ENCODE measurements around the gene ADPRM. TPM values are rescaled to one million over a fixed set of nuclear protein-coding genes. Genes with fewer than 3 reads are reported as not detected.
A peak's percentile ranks its signal among the peaks of the same experiment; 100 is the strongest.

ADPRM gene
- total and polyA plus RNA-seq, 12 donors, result 3.5 to 7.3 (median 4.6) TPM

DNA sequence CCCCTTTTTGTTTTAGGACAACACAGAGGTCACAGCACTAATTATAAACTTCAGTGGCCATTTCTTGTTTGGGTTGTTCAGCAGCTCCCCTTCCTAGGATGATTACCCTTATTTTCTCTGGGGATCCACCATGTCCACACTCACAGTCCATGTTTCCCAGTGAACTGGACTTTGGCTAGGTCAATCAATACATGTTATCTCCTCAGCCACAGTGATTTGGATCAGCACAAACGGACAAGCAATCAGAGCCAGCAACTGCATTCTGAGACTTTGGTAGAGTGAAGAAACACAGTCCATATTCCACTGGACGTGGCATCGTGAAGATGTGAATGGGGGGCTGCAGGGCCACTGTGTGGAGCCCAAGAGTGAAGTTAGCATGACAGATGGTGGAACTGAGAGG is 27.9 kb downstream of the ADPRM start:
- Histone ChIP-seq H3K4me3 (no peak overlapping the region), H3K27ac (no peak overlapping the region), H3K4me1 (peaks cover 0 to 8% (median 2%) of the 10 kb centered on the region in 9 donors), H3K27me3 (no peaks in the 10 kb centered on the region), H3K9me3 (no peaks in the 10 kb centered on the region), H3K36me3 (peaks cover 0 to 65% (median 9%) of the 10 kb centered on the region in 9 donors)
- no peak for ATAC-seq
- WGBS, 2 donors, result 88% methylated on average over 3 of the region's 3 CpGs
- no peak for DNase-seq
- intact Hi-C loops (cut with DNase I), result no loop called here
- no peak for TF ChIP-seq CTCF (IDR thresholded peaks at IDR 0.05)

DNA sequence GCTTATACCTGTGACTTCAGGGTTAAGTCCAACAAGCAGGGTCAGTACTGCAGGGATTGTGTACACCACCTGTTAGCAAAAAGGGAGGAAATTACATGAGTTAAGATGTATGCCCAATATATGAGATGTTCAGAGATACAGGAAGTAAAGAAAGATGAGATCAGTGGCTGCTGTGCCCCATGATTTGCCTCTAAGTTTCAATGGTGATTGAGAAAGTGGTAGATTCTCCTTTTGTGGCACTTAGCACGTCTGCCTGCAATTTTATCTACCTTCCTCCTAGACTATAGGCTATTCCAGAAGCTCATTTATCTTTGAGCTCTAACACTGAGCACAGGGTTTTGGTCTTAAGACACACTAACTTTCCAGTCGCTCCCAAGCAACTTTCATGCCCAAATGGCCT is 28.8 kb downstream of the ADPRM start:
- Histone ChIP-seq H3K4me1 (peaks cover 0 to 13% (median 5%) of the 10 kb centered on the region in 9 donors), H3K36me3 (peaks cover 0 to 56% (median 9%) of the 10 kb centered on the region in 9 donors), H3K27me3 (no peaks in the 10 kb centered on the region), H3K9me3 (no peaks in the 10 kb centered on the region), H3K27ac (no peak overlapping the region), H3K4me3 (no peak overlapping the region)
- ATAC-seq (no peak), DNase-seq (no peak)
- intact Hi-C loops (cut with DNase I), result no loop called here
- 61 to 71% methylated on average over 2 of the region's 2 CpGs for WGBS, 2 donors
- TF ChIP-seq CTCF (IDR thresholded peaks at IDR 0.05), result no peak

DNA sequence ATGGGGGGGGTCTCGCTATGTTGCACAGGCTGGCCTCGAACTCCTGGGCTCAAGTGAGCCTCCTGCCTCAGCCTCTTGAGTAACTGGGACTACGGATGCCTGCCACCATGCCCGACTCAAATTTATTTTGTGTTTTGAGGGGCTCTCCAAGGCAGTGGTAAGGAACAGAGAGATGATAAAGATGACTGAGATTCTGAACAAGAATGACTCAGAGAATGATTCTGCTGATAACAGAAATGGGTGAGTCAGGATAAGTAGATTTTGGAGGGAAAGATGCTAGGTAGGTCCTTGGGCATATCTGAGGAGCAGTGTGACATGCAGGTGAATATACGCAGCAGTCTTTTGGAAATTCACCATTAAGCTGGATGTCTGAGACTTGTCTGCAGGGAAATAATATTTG is 29.8 kb downstream of the ADPRM start:
- no peaks in the 10 kb centered on the region for H3K9me3 ChIP-seq
- no peak for ATAC-seq
- H3K4me3 ChIP-seq, result no peak overlapping the region
- H3K4me1 ChIP-seq, result peaks cover 0 to 13% (median 5%) of the 10 kb centered on the region in 9 donors
- intact Hi-C loops (cut with DNase I), result no loop called here
- no peak for TF ChIP-seq CTCF (IDR thresholded peaks at IDR 0.05)
- no peak overlapping the region for H3K27ac ChIP-seq
- 86 to 93% methylated on average over 5 of the region's 5 CpGs for WGBS, 2 donors
- no peak for DNase-seq
- no peaks in the 10 kb centered on the region for H3K27me3 ChIP-seq
- H3K36me3 ChIP-seq, result peaks cover 0 to 51% (median 9%) of the 10 kb centered on the region in 9 donors

- Histone ChIP-seq H3K27me3 (no peaks in the 10 kb centered on the region), H3K27ac (peak overlapping the region in 5 of 10 donors; percentile 87 to 95 (median 93)), H3K4me3 (peak overlapping the region in 2 of 10 donors; percentile 77 to 83), H3K9me3 (no peaks in the 10 kb centered on the region), H3K4me1 (peaks cover 0 to 13% (median 5%) of the 10 kb centered on the region in 9 donors), H3K36me3 (peaks cover 0 to 39% (median 7%) of the 10 kb centered on the region in 9 donors)
- no peak for ATAC-seq
- intact Hi-C loops (cut with DNase I), result loop anchor here in 1 of 10 donors (2.0 kb wide), 1 partner anchor 32 kb away; the partner anchor contains the start of genes ADPRM and SCO1
- TF ChIP-seq CTCF (IDR thresholded peaks at IDR 0.05), result no peak
- WGBS, 2 donors, result 96 to 98% methylated on average over 10 of the region's 10 CpGs
- DNase-seq, result no peak
Measured at GRCh38 chr17:10728331-10728892, 31.0 kb downstream of the ADPRM start.

All from heart right ventricle (tissue), 16 donors.